HG03039 (cell line): ENCODE measurements around the gene NTSR2.

Experiments used
- ATAC-seq: cut with Tn5 transposase; IDR thresholded peaks from one replicate; pipeline ENCODE4 v1.9.1; 2021; ENCODE audit warnings: mild to moderate bottlenecking, moderate library complexity; ENCODE audit not compliant: unreplicated experiment

NTSR2 gene, protein sequence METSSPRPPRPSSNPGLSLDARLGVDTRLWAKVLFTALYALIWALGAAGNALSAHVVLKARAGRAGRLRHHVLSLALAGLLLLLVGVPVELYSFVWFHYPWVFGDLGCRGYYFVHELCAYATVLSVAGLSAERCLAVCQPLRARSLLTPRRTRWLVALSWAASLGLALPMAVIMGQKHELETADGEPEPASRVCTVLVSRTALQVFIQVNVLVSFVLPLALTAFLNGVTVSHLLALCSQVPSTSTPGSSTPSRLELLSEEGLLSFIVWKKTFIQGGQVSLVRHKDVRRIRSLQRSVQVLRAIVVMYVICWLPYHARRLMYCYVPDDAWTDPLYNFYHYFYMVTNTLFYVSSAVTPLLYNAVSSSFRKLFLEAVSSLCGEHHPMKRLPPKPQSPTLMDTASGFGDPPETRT

GRCh38 chr2:11669454-11670291 is at the start of gene NTSR2:
NTSR2 (minus strand) TSS chr2:11670195; CDS start chr2:11670129, 66 bp downstream.
- no peak for ATAC-seq

- ATAC-seq: no peak
Measured at GRCh38 chr2:11719230-11719977, 49.4 kb upstream of the NTSR2 start.

GRCh38 chr2:11718606-11719005 is 48.6 kb upstream of the NTSR2 start:
- ATAC-seq: no peak

- ATAC-seq: no peak
Measured at GRCh38 chr2:11717623-11718022, 47.6 kb upstream of the NTSR2 start.

GRCh38 chr2:11716689-11717321 is 46.8 kb upstream of the NTSR2 start:
- ATAC-seq: no peak

DNA sequence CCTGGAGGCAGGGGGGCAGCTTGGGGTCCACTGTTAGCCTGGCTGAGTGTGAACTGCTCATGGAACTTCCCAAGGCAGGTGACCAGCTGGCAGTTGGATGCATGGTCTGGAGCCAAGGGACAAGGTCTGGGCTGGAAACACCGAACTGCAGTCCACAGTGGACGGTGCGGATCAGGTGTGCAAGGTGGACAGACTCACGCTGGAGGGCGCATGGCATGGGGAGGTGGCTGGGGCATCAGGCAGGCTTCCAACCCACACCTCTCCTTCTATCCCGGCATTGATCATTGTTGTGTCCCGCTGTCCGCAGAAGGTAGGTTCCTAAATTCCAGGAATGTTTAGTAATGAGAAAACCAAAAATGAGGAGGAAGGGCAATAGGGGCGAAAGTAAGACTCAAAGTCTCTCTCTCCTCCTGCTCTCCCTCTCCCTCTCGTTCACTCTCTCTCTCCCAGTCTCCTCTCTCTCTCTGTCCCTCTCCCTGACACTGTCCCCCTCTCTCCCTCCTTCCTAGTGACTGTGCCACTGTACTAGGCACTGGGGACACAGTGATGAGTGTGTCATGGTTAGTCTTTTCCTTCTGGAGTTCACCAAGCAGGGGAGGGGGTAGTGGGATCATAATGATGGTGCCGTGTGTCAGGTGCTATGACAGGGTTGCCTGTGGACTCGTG is 46.1 kb upstream of the NTSR2 start:
- no peak for ATAC-seq

DNA sequence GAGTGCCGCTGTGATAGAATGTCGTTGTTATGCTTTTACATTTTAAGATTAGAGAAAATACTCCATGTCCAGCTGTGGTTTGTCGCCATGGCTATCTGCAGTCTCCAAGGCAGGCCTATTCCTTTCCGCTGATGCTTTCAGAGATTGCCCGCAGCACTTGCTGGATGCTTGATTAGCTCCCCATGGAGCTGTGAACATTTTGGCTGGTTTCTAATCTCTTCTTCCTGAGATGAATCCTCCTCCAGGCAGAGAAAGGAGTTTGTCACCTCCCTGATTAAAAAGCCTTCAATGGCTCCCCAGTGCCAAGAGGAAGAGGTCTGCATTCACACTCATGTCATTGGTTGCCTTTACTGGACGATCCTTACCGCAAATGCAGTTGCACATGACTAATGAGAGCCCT is 43.8 kb upstream of the NTSR2 start:
- no peak for ATAC-seq

DNA sequence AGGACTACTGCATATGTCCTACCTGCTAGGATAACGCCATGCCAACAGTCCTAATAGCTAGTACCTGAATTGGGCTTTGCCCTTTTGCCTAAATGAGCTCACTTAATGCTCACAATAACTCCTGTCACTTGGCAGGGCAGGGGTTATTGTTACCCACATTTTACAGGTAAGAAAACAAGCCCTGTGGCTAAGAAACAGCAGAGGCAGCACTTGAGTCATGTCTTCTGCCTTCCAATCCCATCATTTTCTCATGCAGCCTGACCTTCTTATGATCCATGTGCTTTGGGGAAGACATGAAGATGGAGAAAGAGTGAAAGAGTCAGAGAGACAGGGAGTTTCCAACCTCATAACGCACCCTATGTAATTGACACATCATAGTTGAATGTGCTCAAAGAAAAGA is 42.9 kb upstream of the NTSR2 start:
- no peak for ATAC-seq

DNA sequence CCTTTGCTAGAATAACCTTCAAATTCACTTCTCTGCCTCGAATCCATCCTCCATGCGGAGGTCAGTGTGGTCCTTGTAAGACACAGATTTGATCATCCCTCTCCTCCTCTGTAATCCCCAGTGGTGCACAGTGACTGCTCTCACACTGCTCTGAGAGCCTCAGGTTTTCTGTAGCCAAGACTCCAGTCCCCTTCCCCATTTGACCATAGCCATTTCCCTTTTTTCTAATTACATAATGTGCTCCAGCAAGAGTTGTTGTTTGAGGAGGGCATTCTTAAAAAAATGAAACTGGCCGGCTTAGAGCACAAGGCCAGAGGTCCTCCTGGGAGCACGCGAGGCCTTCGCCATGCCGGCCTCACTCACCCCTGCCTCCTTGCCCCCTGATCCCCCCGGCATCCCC is 41.8 kb upstream of the NTSR2 start:
- ATAC-seq: no peak

GRCh38 chr2:11711354-11711716 is 41.3 kb upstream of the NTSR2 start:
- ATAC-seq: no peak

GRCh38 chr2:11710632-11711353 is 40.8 kb upstream of the NTSR2 start:
- no peak for ATAC-seq

DNA sequence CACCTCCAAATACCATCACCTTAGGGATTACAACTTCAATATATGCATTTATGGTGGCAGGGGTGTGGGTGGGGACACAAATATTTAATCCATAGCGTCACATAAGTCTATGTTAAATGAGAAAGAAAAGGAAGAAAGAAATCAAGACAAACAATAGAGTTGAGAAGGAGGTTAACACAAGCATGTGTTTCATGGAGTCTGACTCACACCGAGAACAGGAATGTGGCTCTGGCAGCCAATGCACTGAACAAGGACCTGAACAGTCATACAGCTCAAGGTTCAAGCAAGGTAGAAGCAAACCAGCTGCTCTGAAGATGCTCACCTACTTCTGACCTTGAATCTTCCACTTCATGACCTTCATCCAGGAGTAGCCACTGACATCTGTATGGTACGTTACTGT is 40.2 kb upstream of the NTSR2 start:
- no peak for ATAC-seq

GRCh38 chr2:11709293-11709692 is 39.3 kb upstream of the NTSR2 start:
- no peak for ATAC-seq

DNA sequence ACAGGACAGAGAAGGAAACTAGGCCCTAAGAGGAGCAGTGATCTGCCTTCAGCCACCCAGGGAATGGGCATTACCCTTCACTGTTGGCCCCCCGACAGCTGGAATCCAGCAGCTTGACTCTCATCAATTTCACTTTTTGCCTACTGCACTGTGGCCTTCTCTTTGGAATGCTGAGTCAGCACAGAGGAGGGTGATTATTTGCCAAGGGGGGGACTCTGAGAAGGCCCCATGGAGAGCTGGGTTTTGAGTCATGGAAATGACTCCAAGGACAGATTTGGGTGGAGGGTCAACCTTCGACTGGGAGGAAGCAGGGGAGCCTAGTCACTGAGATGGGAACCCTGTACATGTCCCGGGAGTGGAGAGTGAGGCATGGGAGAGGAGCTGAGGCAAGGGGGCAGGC is 38.1 kb upstream of the NTSR2 start:
- no peak for ATAC-seq

- ATAC-seq: no peak
Measured at GRCh38 chr2:11705711-11706110, 35.7 kb upstream of the NTSR2 start.

GRCh38 chr2:11705063-11705462 is 35.1 kb upstream of the NTSR2 start:
- no peak for ATAC-seq

DNA sequence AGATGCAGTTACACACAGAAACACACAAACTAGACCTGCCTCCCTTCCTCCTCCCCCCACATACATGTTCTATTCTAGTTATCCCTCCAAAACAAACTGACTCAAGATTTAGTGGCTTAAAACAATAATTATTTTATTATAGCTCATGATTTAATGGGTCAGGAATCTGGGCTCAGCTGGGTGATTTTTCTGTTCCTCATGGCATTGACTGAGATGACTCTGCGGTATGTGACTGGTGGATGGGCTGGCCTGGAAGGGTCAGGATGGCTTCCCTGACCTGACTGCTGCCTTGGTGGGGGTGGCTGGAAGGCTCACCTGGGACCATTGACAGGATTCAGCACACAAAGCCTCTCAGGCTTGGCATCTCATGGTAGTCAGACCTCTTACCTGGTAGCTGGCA is 33.7 kb upstream of the NTSR2 start:
- no peak for ATAC-seq

DNA sequence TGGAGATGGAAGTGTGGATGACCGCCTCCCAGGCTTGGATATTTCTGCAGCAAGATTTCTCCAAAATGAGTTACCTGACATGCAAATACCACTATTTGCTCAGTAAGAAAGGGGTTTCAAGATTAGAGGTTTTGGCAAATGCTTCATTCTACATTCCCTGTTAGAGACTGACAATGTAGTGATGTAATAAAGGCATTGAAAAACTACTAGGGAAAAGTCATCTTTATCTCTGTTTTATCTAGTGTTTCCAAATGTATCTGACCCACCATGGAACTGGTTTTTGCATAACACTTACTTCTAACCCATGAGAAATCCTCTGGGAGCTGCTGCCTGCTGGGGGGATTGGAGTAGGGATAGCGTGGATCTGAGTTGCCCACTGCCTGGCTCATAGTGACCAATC is 33.0 kb upstream of the NTSR2 start:
- no peak for ATAC-seq

DNA sequence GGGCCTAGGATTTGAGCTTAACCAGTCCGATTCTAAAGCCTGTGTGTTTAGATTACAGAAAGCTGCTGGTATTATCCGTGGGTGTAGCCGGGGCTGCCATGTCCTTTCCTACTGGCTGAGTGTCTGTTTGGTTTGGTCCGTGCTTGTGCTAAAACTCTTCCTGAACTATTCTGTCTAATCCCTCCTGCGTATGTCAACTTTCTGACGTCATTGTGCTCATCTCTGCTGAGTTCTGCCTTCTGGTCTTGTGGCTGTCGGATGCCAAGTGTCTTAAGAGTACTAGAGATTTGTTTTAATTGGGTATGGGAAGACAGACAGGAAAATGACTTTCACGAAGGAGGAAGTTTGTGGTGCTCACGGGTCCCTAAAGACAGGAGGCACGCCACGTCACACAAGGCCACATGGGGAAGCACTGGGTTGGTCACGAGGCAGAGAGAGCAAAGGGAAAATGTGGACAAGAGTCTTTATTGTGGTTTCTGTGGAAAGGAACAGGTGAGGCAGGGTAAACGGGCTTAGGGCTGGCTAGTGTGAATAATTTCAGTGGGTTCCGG is 31.8 kb upstream of the NTSR2 start:
- no peak for ATAC-seq

GRCh38 chr2:11701206-11701605 is 31.2 kb upstream of the NTSR2 start:
- ATAC-seq: no peak
